ENCODE data around the gene APBA2.

Gene APBA2

DNA sequence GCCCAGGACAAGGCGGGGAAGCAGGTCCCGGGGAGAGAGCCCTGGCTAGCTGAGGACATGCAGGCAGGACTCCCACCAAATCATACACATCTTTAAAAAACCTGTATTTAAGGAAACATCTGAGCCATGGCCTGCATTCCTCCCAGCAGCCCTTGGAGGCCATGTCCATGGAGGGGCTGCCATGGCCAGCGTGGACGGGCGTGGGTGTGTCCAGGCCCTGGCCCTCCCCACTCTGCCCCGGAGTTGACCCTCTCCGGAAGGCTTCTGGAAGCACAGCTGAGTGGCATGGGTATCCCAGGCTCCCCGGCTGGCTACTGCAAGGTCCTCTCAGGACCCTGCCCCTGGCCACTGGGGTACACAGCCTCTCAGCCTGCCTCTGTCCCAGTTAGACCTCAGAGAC is 234.1 kb downstream of the APBA2 start:
- no peak for DNase-seq (ENCODE audit: low read depth in 2 of 2)

DNA sequence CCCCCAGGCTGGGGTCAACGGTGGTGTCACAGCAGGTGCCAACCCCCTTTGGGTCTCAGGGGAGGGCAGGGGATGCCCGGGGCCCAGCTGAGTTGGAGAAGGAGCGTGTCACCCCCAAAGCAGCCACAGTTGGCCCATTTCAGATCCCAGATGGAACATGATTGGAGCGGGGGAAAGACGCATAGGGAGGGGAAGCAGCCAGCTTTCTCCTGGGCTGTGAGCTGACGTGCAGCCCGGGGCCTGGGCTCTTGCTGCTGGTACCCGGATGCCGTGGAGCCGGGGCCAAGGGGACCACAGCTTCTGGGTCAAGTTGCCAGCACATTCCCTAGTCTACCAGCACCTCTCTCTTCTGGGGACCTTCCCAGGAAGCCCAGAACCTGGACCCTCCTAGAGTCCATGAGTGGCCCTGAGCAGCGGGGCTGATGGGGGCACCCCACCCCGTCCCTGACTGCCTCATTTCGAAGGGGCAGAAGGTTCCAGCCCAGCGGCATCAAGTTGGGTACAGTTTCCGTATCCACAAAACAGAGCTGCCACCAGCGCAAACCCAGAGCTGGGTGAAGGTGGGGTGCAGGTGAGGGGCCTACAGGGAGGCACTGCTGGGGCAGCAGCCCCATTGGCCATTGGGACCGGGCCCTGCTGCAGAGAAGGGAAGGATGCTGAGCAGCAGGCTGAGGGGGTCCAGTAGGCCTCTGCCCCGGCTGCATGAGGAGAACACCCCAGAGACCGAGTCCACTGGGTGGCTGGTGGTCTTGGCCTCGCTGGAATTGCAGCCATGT is 235.0 kb downstream of the APBA2 start:
- no peak for DNase-seq (ENCODE audit: low read depth in 2 of 2)

DNA sequence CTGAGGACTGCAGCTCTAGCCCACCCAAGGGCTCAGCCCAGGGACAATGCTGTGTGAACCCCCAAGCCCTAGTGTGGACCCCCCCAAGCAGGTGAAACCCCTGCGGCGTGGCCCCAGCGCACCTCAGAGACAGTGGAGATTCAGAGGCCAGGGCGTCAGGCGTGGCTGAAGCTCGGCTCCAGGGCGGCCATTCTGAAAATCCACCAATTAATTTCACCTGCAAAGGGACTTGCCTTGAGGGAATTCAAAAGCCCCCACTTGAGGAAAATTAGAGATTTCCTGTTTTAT is 235.5 kb downstream of the APBA2 start:
- no peak for DNase-seq (ENCODE audit: low read depth in 2 of 2)

DNA sequence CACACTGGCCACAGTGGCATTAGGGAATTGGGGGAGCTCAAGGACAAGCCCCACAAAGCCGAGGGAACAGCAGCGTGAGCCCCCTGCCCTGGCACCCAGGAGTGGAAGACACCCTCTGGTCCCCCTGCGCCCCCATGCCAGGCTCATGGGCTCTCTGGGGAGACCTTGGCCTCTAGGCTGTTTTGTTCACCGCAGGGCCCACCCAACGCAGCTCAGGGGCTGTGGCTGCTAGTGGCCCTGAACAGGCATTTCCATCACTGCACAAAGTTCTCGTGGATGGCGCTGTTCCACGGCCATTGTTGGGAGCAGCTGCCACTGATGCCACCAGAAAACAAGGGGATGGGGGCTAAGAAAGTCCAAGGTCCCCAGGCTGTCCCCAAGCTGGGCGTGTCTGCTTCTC is 236.1 kb downstream of the APBA2 start:
- DNase-seq (ENCODE audit: low read depth in 2 of 2) = no peak

DNA sequence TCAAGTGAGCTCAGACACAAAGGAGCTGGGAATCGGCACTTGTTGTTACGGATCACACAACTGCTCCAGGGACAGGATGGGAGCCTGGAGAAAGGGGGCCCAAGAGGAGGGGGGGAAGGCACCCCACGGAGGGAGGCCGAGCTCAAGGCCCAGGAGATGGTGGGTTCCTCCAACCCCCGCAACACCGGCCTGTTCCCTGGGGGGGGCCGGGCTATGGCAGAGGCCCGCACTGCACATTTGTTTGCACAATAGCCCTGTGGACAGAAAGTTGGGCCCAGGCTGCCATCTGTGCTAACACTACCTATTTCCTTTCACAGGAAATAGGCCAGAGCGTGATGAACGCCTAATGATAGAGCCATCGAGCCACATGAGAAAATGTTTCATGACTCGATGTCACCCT is 236.7 kb downstream of the APBA2 start:
- no peak for DNase-seq (ENCODE audit: low read depth in 2 of 2)

DNA sequence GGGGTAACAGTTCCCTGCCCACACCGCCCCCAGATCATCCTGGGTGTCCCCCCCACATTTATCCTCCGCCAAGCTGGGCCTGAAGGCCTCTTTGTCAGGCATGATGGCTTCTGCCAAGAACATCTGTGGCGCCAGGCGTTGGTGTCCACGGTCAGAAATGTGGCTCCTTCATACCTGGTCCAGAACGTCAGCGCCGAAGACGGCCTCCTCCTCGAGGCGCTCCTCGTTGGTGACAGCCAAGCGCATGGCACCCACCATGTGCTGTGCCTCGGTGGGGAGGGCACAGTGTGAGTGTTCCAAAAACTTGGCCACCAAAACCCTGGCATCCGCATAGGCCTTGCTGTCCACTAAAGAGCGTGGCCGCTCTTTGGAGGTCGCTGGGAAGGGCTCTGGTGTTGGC is 237.4 kb downstream of the APBA2 start:
- DNase-seq (ENCODE audit: low read depth in 2 of 2) = no peak

DNA sequence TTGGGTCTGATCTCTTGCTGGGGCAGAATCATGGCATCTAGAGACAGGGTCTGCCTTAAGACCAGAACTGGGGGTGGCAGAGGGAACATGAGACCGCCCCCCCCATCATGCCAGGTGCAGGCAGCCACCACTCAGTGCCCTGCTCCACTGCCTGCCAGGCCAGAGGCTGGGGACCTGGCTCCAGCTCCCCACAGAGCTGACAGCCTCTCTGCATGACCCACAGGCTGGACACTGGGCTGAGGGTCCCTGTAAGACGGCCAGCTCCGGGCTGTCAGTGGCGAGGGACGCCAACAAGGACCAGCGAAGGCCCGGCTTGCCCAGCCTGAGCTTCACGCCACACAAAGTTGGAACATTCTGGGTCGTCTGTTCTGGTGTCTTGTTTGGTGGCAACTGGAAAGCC is 238.2 kb downstream of the APBA2 start:
- DNase-seq (ENCODE audit: low read depth in 2 of 2) = no peak

DNA sequence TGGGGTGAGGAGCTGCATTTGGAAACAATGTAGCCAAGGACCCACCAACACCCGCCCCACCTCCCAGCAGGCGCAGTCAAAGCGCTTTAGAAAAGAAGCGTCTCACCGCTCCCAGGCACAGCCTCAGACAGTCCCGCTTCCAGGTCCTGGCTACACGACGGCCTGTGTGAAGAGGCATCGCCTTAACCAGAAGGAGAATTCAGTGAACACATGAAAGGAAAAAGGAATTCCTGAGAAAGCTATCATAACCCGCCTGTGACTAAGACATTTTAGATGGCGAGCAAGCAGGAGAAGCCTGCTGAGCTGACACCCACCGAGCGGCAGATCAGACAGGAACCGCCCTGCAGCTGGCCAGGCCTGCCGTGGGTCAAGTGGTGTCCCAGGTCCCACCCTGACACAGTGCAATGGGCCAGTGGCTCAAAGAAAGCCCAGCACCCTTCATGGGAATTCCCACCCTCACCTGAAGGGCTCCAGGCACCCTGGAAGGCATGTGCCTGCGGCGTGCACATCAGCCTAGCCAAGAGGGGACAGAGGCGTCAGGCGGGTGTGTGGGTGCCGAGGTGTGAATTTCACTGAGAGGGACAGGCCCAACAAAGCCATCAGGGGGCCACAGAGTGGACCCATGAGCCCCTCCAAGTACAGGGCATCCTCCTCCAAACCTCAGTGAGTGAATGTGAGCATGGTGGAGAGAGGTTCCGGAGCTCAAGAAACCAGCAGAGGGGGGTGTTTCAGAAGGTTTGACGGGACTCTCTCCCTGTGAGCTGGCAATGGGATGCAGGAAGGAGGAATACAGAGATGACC is 239.0 kb downstream of the APBA2 start:
- DNase-seq (ENCODE audit: low read depth in 2 of 2) = no peak

DNA sequence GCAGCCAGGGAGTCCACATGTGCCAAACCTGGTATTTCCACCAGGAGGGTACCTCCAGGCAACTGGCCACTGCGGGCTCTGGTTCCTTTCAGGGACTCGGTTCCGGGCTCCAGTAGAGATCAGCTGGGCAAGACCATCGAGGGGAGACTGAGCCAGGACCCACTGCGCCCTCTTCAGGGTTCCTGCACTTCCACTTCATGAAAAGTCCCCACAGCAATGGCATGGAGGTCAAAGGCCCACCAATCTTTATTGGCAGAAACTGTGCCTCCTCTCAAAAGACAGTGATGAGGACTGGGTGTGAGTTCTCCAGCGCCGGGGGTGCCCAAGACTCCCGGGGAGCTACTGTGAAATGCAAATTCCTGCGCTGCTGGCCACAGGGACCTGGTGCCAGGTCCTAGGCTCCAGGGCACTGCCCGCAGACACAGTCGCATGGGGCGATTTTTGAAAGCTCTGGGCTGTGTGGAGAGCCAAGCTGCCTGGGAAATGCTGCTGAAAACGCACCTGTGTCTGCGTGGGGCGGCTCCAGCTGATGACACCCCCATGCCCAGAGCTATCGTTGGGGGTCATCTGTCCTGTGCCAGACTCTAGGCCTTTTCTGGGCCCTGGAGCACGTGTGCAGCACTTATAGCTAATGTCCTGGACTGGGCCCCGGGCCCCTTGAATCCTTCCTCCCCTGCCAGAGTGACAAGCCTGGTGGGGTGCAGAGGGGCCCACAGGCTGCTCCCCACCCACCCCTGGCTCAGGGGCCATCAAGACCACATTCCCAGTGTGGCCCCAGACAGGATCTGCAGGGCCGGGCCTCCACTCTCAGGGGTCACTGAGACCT is 239.8 kb downstream of the APBA2 start:
- DNase-seq (ENCODE audit: low read depth in 2 of 2) = no peak

DNA sequence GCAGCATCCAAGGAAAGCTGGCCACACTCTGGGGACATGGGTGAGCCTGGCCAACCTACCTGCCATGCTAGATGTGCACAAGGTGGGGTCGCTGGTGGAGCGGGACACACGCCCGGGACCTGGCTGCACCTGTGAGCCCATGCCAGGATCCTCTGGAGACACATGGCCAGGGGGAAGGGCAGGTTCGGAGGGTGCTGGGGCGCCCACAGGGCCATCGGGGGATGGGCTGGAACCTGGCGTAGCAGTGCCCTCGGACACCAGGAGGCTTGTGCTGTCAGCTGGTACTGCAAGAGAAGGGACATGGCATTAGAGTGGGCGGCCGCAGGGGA is 240.4 kb downstream of the APBA2 start:
- DNase-seq (ENCODE audit: low read depth in 2 of 2) = no peak

DNA sequence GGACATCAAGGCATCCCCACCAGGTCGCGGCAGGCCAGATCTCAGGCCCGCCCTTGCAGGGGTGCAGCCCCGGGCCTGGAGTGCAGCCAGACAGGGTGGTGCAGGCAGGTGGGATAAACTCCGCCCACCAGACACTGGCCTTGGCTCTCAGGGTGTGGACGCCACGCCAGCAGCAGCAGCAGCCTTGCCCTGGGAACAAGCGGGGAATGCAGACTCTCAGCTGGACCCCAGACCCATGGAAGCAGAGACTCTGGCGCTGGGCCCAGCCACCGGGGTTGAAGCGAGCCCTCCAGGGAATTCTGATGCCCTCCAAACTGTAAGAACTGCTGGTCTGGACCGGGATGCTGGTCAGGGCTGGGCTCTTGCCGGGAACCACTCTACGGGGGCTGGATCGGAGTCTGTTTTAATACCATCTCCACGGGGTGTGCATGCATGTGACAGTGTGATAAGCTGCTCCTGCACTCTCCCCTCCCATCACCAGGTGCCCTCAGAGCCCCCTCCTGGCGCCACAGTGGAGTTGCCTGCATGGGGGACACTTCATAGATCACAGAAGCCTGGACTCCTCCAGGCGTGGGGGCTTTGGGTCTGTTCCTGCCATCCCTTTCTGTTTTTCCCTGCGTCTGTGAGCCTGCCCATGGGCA is 241.2 kb downstream of the APBA2 start:
- no peak for DNase-seq (ENCODE audit: low read depth in 2 of 2)

DNA sequence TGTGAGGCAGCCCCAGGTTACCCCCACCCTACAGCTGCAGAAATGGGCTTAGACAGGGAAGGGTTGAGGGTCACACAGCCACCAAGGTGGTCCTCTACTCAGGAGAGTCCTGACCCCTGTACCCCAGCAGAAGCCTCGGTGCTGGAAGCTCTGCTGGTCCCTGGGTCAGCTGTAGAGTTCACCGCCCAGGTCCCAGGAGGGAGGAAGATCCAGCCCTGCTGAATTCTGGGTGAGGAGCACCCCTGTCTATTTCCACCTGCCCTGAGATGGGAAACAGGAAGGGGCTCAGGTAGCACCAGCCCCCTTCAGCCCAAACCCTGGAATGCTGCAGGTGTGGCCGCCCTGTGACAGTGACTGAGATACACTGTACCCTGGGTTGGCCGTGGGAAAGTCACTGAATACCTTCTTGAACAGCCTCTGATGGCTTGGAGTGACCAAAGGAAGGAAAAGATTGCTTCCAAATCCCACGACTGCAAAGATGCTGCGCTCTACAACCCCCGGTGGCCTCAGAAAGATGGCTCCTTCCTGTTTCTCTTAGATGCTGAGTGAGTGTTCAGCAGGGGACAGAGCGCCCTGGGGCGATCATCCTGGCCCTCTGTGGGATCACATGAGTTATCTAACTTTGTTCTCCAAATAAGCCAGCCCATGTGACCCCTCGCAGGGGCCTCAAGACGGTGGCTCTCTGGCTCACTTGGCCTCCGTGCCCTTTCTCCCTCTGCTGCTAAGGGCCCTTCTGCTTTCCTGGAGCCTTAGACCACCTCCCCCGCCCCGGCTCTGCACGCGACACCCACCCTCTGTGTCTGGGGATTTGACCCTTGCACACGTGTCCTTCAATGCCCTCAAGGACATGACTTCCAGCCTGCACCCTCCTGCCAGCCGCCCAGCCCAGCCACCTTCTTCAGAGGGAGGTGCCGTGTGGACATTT is 242.0 kb downstream of the APBA2 start:
- no peak for DNase-seq (ENCODE audit: low read depth in 2 of 2)

DNA sequence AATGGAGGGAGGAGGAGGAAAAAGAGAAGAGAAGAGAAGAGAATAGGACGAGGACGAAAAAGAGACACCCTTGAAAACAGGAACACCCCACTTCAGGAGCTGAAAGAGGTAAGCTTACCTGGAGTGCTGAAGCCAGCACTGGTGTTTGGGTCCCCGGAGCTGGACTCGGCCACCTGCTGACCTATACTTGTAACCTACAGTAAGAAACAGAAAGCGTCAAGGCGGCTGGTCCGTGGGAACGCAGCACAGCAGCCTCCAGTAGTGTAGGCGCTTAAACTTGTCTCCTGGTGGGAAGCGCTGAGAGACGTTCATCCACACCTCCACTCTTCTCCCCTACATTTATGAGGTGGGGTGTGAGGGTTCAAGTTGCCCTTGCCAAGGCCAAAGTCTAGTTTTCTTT is 242.9 kb downstream of the APBA2 start:
- DNase-seq (ENCODE audit: low read depth in 2 of 2) = no peak

DNA sequence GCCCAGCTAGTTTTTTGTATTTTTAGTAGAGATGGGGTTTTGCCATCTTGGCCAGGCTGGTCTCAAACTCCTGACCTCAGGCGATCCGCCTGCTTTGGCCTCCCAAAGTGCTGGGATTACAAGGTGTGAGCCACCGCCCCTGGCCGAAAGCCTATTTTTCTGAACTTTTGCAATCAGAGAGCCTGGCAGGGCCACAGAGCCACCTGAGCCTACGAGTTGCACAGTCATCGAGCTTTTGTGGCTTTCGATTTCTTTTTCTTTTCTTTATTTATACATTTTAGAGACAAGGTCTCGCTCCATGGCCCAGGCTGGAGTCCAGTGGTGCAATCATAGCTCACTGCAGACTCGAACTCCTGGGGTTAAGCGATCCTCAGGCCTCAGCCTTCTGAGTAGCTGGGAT is 243.4 kb downstream of the APBA2 start:
- DNase-seq (ENCODE audit: low read depth in 2 of 2) = no peak

DNA sequence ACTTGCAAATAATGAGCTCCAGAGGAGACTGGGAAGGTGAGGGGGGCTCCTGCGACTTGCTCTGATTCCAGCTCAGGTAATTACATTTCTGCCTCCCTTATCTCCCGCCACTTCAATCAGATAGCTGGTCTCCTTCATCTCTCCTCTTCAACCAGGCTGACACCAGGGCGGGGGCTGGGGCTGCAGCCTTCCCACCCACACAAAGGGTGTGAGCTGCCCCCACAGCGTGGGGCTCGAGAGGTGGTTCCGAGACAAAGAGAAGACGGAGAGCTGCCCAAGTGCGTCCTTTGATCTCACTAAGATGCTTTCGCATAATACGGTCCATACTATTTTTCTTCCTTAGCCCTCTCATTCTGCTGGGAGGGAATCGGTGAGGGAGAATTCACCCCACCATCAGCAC is 244.2 kb downstream of the APBA2 start:
- DNase-seq (ENCODE audit: low read depth in 2 of 2) = no peak

DNA sequence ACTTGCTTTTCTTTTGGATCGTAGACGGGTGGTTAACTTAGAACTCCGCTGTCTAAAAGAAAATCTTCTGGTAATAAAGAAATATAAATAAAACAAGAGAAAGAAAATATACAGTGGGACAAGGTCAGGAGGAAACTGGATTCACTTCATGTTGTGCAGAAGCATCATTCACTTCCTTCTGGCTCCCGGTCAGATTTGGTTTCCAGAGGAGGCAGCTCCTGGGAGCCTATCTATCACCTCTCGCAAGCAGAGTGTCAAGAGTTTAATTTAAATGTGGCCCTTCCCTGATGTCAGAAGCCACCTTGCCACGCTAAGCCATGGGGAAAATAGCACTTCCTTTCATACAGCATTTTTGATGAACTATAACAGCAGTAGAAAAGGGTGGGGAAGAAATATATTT is 244.7 kb downstream of the APBA2 start:
- DNase-seq (ENCODE audit: low read depth in 2 of 2) = no peak

DNA sequence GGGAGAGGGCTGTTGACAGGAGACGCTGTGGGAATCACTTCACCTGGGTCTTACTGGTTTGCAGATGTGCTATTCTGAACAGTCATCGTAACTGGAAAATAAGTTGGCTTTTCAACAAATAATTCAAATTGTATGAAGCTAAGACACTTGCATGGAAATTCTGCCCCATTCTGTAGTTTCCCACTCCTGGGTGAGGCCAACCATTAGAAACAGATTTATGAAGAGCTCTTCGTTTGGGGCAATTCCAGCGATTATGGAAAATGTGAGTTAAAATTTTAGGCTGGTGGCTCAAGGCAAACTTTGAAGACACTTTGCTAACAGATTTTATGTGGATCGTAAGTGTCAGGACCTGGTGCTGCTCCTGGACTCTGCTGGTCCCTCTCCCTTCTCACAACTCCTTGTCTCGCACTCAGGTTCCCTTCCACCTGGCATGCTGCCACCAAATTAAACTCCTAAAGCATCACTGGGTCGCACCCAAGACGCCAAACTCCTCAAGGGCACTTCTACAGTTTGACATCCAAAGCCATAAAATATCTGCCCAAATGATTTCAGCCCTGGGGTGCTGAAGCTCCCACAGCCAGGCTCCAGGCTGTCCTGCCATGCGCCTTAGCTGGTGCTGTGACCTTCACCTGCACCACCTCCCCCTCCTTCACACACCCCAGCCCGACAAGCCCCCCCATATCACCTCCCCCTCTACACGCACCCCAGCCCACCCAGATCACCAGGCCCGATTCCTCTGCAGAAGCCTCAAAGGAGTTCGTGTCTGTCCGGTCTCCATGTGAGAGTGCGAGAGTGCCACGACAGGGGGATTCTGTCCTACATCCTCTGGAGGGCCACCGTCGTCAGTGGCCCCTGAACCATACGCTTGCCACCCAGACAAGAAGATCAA is 245.4 kb downstream of the APBA2 start:
- DNase-seq (ENCODE audit: low read depth in 2 of 2) = no peak

DNA sequence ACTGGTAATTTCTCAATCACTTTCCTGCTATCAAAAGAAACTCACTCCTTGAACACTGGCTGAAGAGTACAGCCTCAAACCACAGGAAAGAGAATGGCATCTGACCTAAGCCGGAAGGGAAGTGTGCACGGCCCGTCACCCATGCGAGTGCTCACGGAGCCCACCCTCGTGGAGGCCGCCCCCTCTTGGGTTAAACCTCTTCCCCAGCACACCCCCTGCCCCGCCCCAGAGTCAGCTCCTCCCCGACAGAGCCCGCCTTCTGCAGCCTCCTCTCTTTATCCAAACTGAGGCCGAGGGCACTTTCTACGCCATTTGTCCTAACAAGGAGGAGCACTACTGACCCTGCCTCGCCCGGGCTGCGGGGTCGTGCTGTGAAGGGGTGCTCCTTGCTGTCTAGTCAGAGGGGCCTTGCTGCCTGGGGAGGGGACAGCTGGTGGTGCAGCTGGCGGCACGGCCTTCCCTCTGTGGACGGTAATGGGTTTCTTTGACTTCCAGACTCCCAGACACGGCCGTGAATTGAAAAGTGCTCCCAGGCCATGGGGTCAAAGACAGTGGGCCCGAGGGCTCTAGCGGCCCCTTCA is 246.2 kb downstream of the APBA2 start:
- DNase-seq (ENCODE audit: low read depth in 2 of 2) = no peak

DNA sequence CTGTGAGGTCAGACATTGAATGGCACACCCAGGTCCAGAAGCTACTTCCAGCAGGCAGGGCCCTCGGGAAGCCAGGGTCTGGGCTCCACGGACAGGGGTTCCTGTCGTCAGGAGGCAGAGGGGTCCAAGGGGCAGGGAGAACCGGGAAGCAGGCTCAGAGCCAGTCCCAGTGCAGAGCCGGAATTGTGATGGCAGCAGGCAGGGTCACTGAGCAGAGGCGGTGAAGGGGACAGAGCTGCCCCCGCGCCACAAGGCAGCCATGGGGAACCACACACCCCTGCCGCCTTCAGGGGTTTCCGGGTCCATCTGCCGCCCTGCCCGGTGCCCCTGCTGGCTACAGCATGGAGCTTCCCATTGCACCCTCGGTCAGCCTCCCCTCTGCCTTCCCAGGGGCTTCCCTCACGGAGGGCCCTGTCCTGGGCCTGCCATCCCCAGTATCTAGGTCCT is 247.0 kb downstream of the APBA2 start:
- DNase-seq (ENCODE audit: low read depth in 2 of 2) = no peak

DNA sequence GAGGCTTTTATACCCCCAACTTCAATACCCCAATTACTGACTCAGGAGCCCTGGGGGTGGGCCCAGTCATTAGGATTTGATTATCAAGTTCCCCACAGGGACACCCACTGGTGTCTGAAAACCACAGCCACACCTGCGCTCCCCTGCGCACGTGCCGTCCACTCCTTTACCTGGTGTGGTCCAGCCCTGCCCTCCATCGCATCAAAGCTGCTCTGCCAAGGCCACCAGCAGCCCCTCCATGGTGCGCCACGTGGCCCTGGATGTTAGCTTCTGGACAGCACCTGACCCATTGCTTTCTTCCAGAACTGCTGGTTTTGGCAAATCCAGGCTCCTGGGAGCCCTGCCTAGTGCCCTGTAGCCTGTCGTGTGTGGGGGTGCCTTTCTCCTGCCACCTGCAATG is 247.5 kb downstream of the APBA2 start:
- no peak for DNase-seq (ENCODE audit: low read depth in 2 of 2)

All from stimulated activated CD4-positive, alpha-beta T cell treated with anti-CD3 and anti-CD28 coated beads, Interleukin-4, amount 100 ng/mL, for 48 hours (primary cell).